GM18907 (cell line): Measurements from ENCODE around the gene HDDC2.
A peak's percentile ranks its signal among the peaks of the same experiment; 100 is the strongest.

Experiments used
- ATAC-seq: cut with Tn5 transposase; IDR thresholded peaks from one replicate; pipeline ENCODE4 v1.9.1; 2021; ENCODE audit warnings: mild to moderate bottlenecking, moderate library complexity; ENCODE audit not compliant: unreplicated experiment

The HDDC2 gene, protein sequence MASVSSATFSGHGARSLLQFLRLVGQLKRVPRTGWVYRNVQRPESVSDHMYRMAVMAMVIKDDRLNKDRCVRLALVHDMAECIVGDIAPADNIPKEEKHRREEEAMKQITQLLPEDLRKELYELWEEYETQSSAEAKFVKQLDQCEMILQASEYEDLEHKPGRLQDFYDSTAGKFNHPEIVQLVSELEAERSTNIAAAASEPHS

DNA sequence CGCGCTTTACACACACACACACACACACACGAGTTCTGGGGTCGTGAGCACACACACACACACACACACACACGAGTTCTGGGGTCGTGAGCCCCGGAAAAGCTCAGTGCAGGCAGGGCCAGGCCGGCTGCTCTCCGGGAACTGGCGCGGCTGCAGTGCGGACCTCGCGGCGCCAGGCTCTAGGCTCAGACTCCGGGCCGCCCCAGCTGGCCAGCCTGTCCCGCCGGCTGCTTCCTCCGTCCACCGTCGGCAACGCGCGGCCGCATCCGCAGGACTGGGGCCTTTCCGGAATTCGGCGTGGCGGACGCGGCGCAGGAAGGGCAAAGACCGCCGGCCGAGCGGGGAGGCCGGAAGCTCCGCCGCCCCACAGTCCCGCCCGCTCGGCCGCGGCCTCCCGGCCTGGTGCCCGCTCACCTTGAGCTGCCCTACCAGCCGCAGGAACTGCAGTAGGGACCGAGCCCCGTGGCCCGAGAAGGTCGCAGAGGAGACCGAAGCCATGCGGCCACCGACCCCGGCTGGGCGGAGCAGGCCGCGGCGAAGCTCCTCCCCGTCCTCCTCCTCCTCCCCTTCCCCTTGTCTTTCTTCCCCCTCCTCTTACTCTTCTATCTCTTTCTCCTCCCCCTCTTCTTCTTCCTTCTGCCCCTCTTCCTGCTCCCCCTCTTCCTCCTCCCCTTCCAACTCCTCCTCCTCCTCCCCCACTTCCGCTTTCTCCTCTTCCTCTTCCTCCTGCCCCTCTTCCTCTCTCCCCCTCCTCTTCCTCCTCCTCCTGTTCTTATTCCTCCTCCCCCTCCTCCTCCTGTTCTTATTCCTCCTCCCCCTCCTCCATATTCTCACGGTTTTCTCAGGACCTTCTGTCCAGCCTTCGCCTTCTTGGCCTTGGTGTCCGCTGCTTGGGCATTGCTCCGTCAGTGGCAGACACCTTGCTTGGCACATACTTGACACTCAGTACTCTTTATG, at the start of gene HDDC2:
HDDC2 (minus strand) TSS at position 533 of the 957 bp plus-strand sequence; CDS start at position 498, 35 bp downstream.
- ATAC-seq = peak; percentile 93

DNA sequence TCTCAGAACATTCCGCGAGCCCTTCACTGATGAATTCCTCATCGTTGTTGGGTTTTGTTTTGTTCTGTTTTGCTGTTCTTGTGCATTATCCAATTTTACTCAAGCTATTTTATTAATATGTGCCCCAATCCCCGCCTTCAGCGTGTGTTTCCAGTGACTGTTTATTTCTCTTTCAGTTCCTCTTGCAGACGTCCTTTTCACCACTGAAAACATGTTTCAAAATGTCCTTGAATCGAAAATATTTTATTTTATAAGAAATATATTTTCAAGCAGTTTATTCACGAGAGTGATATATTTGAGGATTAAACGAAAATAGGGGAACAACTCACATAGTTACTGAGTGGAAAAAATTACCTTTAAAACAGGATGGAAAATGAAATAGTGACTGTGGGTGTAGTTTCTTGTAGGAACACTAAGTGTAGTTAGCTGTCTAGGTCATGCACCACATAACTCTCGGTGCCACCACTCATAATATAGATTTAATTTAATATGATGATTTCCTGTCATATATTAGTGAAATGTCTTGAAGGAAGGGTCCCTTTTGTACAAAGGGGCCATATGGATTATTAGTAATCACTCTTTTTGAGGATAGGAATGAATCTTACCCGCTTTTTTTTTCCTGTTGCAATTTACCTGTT, 45.3 kb upstream of the HDDC2 start:
- peak; percentile 91 for ATAC-seq

DNA sequence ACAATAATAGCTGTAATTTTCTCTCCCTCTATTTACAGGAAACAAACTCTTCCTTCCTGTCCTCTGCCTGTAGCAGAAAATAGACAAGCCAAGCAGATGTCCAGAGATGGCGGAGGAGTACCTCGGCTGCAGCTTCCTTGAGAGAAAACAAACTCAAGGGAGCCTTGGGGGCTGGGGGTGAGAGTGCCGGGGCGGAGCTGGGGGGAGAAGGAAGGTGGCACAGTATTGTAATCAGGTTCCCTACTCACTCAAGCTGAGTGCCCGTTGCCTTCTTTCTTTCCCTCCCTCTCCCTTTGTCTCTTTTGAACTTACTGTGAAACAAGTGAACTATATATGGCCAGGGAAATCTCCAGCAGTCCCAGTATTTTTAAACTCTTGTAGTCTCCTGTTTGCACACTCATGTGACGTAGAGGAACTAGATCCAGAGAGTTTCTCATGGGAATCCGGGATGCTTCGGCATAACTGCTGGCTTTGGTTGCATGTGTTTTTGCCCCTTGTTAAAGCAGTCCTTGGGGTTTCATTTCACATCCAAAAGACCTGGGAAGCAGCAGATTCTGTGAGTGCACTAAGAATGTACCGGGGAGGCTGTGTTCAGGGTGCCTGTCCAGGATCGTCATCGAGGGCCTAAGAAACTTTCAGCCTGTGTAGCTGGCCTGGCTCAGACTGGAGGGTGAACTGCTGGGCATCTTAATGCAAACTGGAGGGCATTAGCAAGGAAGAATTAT, 44.6 kb upstream of the HDDC2 start:
- ATAC-seq = peak; percentile 68

- no peak for ATAC-seq
Measured at GRCh38 chr6:125341460-125341859, 39.7 kb upstream of the HDDC2 start.

- ATAC-seq = no peak
Measured at GRCh38 chr6:125340991-125341390, 39.2 kb upstream of the HDDC2 start.

DNA sequence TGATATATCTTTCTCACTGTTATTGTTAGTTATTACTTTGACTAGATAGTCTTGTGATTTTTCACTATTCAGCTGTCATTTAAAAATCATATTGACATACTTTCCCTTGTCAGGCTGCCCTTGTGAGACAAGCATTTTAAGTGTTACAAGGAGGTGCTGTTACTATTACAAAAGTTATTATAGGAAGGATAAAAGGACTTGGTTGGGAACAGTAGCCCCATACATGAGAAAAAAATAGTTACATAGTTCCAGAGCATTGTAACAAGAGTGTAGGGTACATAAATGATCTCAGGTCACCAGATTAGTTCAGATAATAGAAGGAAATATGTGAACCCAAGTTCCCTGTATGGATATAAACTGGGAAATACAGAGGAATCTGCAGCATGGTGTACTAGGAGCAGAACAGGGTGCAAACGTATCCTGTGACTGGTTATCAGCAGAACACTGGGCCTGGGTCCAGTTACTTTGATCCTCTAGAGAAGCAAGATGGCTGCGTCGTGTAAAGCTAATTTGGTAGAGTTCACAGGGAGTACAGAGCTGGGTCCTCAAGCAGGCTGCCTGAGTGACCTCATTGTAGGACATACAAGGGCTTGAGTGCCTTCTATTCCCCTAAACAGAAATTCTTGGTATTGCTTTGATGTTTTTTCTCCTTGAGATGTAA, 38.5 kb upstream of the HDDC2 start:
- ATAC-seq = no peak

DNA sequence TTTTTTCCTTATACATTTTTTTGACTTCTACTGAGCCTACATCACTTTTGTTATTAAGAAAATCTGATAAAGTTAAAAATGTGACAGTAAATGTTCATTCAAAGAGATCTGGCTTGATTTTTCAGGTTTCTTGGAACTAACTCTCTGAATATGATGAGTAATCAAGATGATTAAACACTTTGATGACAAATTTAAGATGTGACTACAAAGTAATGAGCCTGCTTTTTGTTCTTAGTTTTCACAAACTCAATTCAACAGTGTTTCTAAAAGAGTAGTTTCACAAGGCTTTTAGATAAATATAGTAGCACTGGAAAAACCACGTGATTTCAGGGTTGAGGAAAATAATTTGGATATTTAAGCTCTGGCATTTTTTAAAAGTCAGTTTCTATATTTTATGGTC, 37.9 kb upstream of the HDDC2 start:
- ATAC-seq = no peak

DNA sequence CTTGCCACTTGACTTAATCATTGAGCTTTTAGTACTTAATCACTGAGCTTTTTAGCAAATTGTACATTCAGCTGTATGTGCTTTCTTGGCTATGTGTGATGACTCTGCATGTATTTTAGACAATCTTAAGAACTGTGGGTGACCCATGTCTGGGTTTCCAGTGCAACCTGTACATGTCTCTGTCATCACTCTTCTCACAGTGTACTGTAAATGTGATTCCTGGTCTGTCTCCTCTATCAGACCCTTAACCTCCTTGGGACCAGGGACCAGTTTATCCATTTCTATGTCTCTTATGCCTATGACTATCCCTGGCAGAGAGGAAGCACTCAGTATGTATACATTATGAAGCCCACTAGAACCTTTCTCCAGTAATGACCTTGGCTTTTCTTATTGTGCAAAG, 36.6 kb upstream of the HDDC2 start:
- no peak for ATAC-seq

DNA sequence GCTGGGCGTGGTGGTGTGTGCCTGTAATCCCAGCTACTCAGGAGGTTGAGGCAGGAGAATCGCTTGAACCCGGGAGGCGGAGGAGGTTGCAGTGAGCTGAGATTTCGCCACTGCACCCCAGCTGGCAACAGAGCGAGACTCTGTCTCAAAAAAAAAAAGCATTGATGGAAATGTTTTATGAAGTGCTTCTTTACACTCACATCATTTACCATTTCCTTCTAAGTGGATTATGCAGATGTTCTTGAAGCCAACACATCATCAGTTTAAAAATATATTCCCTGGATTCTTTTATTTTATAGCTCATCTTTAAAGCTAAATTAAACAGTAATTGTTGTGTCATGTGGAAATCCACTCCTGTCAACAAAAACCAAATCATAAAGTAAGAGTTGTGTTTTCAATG, 35.9 kb upstream of the HDDC2 start:
- no peak for ATAC-seq

DNA sequence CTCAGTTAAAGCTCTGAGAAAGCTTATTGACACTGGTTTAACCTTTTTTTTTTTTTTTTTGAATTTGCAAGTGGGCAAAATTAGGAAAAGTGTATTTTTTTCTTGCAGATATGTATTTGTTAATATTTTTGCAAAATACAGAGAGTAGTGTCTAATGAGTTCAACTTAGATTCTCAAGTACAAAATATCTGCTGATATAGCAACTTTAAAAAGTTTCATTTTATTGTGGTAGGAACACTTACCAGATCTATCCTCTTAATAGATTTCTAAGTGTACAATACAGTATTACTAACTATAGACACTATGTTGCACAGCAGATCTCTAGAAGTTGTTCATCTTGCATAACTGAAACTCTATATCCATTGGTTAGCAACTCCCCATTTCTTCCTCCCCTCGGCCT, 30.9 kb upstream of the HDDC2 start:
- ATAC-seq = no peak

- no peak for ATAC-seq
Measured at GRCh38 chr6:125325586-125325985, 23.8 kb upstream of the HDDC2 start.

- ATAC-seq = no peak
Measured at GRCh38 chr6:125323376-125323775, 21.6 kb upstream of the HDDC2 start.

- no peak for ATAC-seq
Measured at GRCh38 chr6:125316621-125317020, 14.9 kb upstream of the HDDC2 start.

- ATAC-seq = no peak
Measured at GRCh38 chr6:125315548-125315947, 13.8 kb upstream of the HDDC2 start.

DNA sequence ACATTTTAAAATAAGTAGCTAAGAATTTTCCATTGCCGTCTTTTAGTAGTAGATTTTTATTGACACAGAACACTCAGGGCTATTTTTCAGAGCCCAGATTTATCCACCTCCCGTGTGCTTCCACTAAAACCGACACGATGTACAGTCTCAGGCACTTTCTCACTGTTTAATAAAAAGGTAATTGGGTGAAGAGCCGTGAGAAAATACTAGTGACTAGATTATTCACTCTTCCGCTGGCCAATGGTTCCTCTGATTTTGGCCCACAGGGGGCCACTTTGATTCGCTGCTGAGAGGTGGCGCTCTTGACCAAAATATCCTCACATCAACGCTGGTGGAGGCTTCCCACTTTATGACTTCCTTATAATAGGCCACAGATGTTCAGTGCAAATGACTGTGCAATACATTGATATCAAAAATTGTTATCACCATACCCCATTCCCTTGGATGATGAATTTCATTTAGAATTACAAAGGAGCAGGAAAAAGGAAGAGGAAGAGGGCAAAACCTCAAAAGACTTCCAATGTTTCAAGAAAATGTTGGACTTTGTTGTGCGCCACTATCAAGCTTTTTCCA, 12.3 kb upstream of the HDDC2 start:
- ATAC-seq = peak; percentile 88

DNA sequence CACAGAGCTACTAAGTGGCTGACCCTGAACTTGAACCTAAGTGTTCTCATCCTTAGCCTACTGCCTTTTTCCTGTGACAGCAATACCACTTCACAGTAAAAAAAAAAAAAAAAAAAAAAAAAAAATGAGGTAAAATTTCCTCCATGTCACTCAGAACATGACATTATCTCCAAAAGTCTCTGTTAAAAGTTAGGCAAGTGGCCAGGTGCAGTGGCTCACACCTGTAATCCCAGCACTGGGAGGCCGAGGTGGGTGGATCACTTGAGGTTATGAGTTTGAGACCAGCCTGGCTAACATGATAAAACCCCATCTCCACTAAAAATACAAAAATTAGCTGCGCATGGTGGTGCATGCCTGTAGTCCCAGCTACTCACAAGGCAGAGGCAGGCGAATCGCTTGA, 11.2 kb upstream of the HDDC2 start:
- ATAC-seq = no peak

DNA sequence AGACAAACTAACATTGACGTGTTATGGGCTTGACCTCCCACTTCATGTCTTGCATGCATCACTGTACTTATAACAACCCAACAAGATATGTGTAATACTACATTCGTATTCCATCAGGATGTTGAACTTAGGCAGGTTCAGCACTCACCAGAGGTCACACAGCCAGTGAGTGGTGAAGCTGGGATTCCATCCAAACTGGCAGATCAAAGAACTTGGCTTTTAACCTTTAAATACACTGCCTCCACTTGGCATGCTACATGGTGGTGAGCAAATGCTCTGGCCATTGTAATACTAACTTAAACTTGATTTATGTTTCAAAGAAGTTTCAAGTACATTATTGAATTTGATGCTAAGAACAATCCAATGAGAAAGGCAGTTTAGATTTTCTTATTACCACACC, 10.7 kb upstream of the HDDC2 start:
- ATAC-seq = no peak

DNA sequence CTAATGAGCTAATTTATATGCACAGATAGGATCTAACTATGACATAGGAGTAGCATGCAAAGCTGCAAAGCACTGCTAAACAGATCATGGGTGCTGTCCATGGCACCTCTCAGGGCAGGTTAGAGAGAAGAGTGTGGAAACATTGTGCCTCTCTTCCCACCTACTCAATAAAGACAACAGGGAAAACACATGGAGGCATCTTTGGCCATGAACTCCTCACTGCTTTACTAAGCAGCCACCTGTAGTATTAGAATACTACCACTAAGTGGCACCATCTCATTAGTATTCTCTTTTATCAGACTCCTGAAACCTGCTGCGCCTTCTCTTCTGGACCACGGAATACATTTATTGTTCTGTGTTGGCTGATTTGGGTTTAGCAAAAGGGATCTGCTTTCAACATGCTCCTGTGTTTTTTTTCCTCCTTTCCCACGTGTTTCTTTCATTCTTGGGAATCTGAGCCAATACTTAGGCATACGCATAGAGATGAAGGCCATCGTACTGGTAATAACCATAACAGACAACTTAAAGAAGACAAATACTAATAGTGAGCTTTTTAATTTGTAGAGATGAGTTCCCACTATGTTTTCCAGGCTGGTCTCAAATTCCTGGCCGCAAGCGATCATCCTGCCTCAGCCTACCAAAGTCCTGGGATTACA, 9.4 kb upstream of the HDDC2 start:
- peak; percentile 86 for ATAC-seq

DNA sequence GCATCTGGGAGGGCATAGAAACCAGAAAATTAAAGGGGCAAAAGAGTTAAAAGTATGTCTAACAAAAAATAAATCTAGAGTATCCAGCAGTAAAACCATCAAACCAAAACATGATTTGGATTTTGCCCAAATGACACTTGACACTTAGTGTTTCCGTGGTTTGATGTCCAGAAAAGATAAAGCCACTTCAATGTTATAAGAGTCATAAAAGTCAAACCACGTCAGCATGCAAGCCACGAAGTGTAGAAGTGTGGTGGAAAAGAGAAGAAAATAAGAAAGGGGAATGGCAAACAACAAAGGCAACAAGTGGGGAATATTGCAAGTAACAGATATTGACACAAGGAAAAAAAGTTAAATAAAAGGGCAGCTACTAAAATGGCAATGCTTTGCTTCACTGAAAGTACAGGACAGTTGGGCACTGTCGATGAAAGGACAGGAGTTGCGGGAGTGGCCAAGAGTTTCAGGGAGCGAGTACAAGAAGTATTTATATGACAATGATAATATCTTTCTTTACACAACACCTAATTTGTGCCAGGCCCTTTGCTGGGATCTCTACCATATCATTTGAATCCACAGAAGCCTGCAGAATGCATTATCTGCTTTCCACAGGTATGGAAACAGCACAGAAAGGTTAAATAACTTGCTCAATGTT, 6.3 kb upstream of the HDDC2 start:
- no peak for ATAC-seq
